ENCODE measurements around the gene ANKRD16.
"Not testable (repeated sequence)": the region's sequence is repeated elsewhere in the genome, so short reads cannot be mapped to it uniquely, and the experiment has no call there.

The ANKRD16 gene

DNA sequence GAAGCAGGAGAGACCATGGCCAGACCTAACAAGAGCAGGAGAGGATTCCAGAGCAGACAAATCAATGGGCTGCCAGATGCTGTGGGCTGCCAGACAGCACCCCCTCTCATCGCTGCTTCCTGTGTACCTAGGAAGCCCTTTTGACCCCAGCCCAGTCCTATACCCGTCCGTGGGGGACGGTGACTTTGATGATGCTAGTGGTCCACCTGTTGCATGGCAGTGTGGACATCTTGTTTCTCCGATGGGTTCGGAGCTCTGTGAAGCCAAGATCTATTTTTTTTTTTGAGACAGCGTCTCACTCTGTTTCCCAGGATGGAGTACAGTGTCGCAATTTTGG is 58.3 kb downstream of the ANKRD16 start:
- no peak for DNase-seq

DNA sequence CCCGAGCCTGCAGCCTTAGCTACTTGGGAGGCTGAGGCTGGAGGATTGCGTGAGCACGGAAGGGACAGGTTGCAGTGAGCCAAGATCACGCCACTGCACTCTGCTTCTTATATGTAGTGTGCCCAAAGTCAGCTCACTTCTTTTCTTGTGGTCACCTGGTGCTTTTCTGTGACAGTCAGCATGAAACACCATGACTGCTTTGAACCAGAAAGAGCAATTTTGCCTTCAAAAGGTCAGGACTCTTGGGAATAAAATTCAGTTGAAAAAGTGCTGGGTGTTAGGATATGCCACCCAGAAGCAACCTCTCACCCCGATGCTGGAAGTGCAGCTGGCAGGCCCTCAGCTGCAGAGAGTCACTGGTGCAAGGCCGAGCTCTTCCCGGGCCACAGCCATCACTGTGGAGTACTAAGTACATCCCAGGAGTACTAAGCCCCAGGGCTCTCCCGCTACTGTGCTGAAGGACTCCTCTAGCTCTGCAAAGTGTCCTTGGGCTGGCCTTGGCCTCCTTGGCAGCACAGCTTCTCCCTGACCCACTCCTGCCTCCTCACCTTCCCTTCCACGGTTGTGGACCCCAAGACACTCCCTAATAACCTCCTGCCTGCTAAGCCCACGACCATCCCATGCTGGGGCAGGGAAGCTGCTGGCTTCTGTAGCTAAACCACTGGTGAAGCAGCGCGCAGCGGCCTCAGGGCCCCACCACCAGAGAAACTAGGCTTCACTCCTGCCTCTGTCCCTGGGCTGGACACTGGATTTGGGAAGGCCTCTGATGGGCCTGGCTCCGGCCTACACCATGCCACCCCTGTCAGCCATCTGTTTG is 58.9 kb downstream of the ANKRD16 start:
- no peak for DNase-seq

DNA sequence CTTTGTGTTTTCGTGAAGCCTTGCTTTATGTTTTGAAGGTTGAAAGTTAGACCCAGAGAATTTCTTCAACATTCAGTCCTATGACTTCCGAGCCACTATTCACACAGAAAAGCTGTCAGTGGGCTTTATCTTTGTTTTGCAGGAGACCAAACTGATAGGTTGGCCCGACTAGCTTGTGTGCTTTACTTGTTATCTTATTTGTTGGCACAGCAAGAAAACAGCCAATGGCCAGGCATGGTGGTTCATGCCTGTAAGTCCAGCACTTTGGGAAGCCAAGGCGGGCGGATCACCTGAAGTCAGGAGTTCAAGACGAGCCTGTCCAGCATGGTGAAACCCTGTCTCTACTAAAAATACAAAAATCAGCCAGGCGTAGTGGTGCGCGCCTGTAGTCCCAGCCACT is 60.4 kb downstream of the ANKRD16 start:
- DNase-seq, result no peak

DNA sequence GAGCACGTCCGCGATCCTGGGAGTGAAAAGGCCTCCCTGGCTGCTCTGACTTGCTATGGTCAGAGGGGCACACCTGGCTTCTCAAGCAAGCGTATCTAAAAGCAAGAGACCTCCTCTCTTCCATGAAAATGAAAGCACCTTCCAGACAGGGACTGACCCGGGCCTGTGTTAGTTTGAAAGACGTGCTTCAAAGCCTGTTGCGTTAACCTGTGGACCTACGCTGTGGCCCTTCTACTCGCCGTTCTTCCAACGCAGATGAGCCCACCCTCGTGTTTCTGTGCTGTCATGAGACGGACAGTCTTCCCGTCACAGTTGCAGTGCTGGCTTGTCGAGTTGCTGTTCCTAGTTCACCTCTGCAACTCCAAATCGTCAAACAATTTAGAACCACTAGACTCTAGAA is 61.0 kb downstream of the ANKRD16 start:
- no peak for DNase-seq

DNA sequence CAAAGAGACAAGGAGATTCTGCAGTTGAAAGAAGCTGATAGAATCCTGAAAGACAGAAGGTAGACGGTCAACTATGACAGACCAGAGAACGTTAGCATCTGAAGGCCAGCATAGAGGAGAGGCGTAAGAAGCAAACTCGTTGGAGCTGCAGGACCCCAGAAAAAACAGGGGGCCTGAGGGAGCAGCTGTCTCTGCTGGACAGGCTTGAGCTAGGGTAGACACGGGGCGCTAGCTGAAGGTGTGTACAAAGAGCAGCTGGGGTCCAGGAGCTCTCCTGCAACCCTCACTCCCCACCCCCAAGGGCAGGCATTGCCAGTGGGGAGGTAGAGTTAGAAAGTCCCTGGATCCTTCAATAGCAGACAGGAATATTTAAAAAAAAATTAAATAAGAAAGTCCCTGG is 61.9 kb downstream of the ANKRD16 start:
- no peak for DNase-seq

DNA sequence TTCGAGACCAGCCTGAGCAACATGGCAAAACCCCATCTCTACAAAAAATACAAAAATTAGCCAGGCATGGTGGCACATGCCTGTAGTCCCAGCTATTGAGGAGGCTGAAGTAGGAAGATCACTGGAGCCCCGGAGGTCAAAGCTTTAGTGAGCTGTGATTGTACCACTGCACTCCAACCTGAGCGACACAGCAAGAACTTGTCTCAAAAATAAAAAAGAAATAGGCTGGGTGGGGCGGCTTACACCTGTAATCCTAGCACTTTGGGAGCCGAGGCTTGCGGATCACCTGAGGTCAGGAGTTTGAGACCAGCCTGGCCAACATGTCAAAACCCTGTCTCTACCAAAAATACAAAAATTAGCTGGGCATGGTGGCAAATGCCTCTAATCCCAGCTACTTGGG is 63.2 kb downstream of the ANKRD16 start:
- DNase-seq, result not testable (repeated sequence)

DNA sequence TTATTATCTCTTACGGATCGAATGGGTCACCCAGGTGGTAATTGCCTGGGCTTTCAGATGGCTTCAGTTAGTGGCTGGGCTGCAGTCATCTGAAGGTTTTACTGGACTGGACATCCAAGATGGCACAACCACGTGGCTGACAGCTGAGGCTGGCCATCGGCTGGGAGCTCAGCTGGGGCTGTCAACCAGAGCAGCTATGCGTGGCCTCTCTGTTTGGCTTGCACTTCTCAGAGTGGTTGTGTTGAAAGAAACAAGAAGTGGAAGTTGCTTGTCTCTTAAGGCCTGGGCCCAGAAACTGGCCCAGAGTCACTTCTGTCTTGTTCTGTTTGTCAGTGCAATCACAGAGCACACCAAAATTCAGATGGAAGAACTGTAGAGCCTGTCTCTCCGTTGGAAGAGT is 70.8 kb downstream of the ANKRD16 start:
- DNase-seq, result no peak

DNA sequence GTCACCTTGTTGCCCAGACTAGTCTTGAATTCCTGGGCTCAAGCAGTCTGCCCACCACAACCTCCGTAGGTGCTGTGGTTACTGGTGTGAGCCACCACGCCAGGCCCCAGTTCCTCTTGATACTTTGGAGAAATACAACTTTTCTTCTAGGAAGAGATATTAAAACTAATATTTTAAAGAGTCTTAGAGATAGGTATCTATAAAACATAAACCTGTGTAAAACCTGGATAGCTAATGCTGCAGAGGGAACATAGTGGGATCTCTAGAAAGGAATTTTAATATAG is 71.7 kb downstream of the ANKRD16 start:
- no peak for DNase-seq

DNA sequence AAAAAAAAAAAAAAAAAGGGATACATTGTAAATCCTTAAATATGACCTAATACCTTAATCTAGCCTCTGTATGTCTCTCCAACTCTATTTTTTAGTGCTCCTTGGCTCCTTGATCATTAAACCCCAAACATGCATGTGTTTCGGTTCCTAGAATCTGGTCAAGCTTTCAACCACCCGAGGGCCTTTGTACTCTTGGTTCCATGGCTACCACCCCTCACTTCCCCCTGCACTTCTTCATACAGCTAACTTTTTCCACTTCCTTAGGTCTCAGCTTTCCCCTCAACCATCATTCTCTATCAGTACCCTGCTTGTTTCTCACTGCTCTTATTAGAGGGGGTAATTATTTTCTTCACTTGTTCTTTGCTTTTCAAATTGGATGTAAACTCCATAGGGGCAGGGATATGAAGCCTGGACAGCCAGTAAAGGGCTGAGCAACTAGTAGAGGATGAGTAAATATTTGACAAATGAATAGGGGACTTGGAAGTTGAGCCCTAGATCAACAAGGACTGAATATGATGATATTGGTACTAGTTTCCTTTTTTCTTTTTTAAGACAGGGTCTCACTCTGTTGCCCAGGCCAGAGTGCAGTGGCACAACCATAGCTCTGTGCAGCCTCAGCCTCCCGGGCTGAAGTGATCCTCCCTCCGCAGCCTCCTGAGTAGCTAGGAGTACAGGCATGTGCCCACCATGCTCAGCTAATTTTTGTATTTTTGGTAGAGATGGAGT is 72.2 kb downstream of the ANKRD16 start:
- DNase-seq, result no peak

DNA sequence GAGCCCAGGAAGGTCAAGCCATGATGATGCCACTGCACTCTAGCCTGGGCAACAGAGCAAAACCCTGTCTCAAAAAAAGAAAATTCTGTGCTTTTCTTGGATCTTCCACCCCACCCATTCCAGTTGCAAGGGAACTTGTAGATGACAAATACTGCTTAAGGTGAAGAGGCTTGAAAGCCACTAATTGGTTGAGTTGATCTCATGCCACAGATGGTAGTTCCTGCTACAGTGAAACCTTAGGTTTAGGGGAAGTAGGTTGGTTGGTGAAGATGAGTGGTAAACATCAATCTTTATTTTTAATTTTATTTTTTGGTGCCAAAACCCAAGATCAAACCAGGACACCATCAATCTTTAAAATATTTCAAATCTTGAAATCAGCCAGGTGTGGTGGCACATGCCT is 73.5 kb downstream of the ANKRD16 start:
- no peak for DNase-seq

DNA sequence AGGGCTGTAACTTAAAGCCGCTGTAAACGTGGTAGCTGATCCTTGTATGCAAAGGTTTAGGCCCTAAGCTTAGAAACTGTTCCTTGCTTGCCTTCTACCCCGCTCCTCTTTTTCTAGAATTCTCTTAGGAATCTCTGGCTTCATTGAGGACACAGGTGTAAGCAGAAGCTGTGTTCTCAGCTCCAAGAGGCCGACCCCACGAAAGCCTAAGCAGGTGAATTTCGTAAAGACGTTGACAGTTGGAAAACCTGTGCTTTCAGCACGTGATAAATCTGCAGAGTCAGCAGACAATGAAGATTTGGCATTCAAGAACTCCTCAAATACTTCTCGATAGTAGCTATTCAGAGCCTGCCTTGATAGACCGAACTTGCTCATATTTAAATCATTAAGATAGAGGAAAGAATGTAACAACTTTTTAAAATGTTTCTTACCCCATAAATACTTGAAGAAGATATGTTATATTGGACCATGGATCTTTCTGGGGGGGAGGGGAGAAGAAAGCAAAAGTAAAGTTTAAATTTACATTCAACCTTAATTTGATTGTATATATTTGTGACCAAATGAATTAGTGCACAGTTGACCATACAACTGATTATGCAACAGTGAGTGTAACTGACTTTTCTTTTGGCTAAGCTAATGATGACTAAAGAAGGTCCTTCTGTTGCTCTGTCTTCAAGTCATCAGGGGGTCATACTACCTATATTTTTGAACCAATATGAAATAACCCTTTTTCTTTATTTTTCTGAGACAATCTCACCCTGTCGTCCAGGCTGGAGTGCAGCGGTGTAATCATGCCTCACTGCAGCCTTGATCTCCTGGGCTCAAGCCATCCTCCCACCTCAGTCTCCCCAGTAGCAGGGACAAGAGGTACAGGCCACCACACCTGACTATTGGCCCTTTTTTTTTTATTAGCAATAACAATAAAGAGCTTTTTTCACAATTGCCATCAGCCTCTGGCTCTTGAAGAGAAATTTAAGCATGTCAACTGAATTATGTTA is 75.3 kb downstream of the ANKRD16 start:
- DNase-seq, result peak; percentile 61

DNA sequence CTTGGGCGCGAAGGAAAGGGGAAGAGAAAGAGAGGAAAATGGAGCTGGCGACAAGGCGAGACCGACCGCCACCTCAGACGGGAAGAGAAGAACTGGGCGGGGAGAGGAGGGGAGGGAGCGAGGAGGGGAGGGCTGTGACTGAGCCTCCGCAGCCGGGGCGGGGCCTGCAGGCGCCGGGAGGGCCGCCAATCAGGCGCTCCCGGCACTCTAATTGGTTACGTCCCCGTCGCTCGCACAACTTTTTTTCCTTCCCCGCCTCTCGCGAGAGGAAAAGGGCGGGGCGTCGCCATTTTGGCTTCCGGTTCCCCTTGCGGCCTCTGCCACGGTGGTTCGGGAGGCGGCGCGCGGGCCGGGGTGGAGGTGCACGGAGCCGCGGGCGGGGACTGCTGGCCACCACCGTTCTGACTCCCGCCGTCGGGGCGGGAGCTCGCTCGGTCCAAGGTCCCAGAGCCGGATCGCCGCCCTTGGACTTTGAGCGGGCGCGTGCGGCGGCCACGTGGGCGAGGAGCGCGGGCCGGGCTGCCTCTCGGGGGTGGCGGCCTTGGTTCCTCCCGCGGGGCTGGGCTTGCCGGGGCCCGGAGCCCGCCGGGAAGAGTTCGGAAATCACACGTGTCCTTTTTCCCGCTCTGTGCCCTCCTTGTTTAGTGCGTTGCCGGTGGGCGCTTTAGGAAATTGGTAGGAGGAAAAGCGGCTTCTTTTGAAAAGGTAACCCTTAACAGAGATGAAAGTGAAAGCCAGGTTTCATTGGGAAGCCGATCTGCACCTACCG is 76.2 kb downstream of the ANKRD16 start, which contains the start of gene GDI2:
Gene GDI2, minus strand, starts transcription at position 94 of the 769 bp plus-strand sequence. CDS start 176 bp downstream, outside the sequence.
- peak; percentile 99 for DNase-seq

DNA sequence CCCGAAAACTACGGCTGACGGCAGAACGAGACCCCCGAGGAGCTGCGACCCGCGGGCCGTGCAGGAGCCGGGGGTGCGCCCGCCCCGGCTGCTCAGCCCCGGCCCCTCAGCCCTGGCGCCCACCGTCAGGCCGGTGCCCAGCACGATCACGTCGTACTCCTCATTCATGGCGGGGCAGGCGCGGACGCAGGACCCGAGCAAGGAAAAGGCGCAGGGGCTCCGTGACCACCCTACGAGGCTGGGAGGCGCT is 76.7 kb downstream of the ANKRD16 start:
- no peak for DNase-seq

DNA sequence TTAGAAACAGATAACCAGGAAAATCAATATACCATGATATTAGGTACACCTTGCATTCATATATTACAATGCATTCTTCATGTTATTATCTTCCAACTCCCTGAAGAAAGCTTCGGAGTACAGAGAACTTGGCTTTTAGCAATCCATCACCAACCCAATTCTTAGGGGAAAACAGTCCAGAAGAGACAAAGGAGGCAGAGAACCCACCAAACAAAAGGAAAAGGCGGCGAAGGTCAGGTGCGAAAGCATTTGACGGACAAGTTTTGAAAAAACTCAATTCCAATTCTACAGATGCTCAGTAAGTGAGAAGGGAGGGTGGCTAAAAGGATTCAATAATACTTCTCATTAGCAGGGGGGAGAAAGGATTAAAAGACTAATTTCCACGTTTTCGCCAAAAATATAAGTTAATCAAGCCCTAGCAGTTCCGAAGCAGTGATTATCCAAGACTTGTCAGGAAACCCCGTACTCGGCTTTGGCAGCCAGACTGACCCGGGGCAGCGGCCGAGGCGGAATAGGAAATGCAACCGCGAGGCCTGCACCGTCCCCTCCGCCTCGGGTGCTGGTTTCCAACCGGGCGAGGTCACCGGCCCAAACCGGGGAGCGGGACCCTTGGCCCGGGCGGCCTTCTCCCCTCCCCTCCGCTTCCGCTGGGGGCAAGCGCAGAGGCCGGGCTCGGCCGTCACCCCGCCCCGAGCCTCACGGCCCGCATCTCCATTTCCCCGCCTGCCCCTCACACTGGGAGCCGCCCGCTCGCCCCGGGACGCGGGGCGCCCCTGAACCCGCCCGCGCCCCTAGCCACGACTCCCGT is 77.2 kb downstream of the ANKRD16 start:
- DNase-seq, result peak; percentile 61

Measured in NCI-H146 (cell line).